Islet precursor cell (in vitro differentiated cells): Measurements from ENCODE around the gene SORCS2.

ENCODE experiments used
- DNase-seq: peaks from one replicate; pipeline ENCODE4 v3.0.0-alpha.2; 2018

SORCS2 gene

DNA sequence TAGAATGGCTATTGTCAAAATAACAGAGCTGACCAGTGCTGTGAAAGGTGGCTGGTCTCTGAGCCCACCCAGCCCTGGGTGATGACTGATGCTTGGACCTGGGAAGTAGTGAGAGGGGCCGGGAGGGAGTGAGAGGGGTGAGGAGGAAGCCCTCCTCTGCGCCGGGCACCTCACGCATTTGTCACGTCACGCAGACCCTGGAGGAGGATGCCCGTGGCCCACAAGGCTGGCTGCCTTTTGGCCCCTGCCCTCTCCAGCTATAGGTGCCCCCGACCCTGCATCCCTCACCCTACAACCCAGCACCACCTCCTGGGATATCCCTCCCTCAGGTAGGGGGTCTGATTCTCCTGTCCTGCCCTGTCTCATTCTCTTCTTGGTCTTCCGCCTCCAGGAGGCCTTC, 539.9 kb downstream of the SORCS2 start:
- DNase-seq = no peak

DNA sequence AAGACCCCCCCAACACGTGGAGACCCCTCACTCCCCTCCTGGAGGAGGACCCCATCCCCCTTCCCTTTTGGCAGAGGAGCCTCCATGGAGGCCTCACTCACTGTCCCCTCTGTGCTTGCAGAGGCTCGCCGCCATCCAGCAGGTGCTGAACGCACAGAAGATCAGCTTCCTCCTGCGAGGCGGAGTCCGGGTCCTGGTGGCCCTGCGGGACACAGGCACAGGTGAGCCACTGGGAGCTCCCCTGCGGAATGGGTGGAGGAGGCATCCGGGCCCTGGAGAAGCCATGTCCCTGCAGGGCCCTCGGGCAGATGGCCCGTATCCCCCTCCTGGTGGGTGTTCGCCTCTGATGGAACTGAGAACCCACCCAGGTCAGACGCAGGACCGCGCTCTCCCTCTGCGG, 540.9 kb downstream of the SORCS2 start:
- no peak for DNase-seq

DNA sequence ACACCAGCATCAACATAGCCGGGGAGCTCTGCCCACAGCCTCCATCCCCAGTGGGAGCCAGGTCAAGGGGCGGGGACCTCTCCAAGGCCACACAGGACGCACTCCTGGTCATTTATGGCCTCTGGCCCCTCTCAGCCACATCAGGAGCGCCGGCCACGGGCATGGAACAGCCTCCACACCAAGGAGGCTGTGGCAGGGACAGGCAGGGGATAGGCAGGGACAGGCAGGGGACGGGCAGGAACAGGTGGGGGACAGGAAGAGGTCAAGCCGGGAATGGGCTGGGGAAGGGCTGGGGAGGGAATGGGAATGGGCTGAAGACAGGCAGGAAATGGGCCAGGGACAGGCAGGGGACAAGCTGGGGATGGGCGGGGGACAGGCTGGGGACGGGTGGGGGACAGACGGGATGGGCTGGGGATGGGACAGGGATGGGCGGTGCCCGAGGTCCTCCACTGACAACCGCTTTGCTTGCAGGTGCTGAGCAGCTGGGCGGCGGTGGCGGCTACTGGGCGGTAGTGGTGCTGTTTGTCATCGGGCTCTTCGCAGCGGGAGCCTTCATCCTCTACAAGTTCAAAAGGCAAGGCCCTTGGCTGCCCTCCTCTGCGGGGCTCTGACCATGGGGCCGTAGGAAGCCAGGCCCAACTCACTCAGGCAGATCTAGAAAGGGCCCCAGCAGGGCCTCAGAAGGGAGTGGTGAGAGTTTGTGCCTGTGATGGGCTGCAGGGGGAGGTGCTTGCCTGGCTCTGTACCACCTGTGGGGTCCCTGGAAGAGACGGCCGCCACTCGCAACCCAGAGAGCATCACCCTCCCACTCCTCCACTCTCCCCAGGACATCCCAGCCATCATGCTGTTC, 541.7 kb downstream of the SORCS2 start:
- no peak for DNase-seq

DNA sequence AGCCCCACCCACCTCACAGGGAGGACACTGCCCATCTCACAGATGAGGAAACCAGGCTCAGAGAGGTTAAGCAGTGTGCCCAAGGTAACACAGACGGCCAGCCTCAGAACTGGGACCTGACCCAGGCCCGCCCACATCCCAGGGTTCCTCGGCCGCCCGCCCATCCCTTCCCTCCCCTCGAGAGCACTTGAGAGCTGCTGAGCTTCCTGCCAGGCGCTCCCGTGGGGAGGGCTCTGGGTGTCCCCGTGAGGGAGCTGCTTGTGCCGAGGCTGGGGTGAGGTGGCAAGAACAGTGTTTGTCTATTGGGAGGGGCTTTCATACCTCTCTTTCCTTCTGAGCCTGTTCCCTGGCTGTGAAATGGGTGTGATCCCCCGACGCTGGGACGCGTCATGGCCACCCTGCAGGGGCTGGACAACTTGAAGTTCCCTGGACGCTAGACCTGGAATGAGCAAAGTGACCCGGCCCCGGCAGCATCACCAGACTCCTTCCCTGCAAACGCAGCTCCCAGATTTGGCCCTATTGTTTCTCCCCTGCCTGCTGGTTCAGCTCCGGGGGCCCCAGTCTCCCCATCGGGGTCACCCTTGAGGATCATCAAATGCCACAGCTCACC, 542.4 kb downstream of the SORCS2 start:
- DNase-seq = no peak

GRCh38 chr4:7735395-7735794, 543.1 kb downstream of the SORCS2 start:
- no peak for DNase-seq

DNA sequence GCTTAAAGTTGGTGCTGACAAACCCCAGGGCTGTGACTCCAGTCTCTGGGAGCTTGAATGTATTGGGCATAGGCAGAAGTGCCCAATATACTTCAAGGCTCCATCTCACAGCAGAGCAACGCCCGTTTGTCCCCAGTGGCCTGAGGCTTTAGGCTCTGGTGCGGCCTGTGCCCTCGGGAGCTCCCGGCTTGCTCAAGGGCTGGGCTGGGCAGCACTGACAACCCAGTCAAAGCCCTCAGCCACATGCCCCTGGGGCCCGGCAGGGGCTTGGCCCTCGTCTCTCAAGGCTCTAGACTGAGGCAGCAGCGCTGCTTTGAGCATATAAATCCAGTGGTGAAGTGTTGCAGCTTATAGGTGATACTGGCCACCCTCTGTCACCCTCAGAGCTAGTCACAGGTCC, 543.6 kb downstream of the SORCS2 start:
- no peak for DNase-seq

DNA sequence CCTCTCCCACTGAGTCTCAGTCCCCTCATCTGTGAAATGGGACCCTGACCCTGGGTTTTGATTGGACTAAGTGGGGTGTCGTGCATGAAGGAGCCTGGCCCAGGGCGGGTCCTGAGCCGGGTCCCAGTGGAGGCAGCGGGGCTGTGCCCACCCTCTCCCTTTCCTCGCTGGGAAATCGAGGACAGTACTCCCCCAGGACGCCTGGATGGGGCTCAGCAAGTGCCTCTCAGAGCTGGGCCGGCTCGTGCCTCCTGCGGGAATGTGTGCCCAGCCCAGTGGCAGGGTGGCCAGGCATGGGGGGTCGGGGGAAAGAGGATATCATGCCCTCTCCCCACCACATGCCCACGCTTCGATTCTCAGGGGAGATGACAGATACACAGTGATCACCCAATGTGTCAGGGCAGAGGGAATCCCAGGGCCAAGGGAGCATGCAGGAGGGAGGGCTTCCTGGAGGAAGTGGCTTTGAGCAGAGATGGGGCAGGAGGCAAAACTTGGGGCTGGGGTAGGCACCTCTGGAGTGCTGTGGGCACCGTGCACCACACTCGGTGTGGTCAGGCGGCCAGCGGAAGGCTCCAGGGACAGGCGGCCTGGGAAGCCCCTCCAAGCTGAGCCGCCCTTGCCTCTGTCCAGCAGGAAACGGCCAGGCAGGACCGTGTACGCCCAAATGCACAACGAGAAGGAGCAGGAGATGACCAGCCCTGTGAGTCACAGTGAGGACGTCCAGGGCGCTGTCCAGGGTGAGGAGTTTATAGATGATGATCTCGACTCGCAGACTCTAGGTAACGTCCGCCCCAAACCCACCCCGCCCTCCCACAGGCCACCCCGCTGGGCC, 544.3 kb downstream of the SORCS2 start:
- peak; percentile 74 for DNase-seq

GRCh38 chr4:7737268-7737645, 544.9 kb downstream of the SORCS2 start:
- no peak for DNase-seq

- no peak for DNase-seq
Observed at GRCh38 chr4:7737752-7738457, 545.6 kb downstream of the SORCS2 start.

DNA sequence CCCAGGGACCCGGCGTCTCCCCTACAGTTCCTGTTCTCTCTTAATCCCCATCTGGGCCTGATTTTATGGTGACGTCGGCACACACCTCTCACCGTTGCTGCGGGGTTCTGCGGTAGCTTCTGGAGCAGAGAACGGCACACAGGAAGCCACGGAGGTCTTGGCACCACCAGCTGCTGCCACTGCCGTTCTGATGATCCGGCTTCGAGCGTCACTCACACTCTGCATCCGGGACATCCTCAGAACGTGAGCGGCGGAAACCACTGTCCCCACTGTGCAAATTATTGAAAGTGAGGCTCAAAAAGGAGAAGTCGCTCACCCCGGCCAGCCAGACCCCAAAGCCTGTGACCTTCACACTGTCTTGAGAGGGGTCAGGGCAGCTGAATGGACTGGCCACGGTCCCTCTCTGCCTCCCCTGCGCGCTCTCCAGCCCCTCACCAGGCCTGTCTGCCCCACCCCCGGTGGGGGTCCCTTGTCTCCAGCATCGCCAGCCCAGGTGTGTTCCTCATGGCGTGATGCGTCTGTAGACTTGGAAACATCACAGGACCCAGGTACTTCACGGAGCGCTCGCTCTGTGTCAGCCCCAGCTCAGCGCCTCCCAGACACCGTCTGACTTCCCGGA, 546.2 kb downstream of the SORCS2 start:
- no peak for DNase-seq

DNA sequence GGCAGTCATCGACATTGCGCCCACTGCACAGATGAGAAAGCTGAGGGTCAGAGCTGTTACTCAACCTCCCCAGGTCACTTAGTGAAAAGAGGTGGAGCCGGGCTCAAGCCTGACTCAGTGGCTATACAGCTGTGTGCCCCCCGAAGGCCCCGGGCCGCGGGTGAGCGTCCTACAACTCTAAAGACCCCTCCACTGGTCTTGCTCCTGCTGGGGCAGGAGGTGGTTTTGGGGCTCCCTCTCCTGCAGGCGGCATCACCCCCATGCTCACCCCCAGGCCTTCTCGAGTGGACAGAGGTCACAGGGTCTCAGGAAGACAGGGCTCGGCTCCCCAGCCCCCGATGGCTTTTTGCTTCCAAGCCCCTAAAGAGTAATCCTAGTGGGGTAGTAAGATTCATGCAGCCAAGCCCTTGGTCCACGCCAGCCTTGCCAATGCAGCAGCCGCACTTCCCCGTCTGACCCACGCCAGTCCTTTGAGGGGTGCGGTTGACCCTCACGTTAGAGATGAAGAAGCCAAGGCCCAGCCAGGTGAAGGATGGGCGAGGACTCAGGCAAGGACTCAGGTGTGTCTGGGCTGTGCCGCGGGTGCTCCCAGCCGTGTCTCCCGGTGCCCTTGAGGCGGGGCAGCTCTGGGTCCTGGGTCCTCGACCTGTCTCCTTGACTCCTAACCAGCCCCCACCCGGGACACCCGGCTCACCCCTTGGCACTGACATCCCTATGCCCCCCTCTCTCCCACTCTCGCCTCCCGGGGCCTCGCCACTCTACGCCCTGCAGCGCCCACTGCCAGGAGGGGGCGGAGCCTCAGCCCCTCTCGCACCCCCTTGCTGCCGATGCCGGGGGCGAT, 547.0 kb downstream of the SORCS2 start:
- DNase-seq = no peak

DNA sequence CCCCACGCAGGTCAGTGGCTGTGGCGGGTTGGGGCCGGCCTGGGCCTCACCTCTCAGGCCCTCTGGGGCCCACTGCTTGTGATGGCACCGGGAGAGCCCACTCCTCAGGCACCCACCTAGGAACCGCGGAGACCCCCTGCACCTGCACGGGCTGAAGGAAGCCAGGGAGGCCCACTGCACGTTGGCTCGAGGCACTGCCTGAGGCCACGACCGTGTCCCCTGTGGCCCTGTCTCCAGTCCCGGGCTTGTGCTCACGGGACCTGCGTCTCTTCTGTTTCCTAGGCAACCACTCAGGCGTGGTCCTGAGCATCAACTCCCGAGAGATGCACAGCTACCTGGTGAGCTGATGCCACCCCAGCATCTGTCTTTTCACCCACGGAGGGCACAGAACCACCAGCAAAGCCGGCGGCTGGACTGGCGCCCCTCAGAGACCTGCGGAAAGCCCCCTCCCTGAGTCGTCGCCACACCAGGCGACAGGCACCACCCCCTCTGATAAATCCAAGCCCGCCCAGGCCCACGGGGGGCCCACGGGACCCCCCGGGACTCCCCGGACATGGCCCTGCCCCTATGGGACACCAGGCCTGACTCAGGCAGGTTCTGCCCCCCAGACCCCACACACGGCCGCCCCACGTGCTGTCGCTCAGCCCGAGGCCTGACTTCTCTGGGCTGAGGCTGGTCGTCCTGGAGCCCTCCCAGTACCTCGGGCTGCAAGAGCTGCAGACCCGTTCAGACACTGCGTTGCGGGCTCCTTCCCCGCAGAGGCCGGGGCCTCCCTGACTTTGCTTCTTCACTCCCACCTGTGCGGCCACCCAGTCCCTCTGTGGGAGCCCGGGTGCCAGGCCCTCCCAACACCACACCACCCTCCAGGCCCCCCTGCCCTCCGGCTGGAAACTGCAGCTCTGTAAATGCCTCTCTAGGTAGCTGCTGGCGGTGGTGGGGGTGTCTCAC, 547.9 kb downstream of the SORCS2 start:
- no peak for DNase-seq

DNA sequence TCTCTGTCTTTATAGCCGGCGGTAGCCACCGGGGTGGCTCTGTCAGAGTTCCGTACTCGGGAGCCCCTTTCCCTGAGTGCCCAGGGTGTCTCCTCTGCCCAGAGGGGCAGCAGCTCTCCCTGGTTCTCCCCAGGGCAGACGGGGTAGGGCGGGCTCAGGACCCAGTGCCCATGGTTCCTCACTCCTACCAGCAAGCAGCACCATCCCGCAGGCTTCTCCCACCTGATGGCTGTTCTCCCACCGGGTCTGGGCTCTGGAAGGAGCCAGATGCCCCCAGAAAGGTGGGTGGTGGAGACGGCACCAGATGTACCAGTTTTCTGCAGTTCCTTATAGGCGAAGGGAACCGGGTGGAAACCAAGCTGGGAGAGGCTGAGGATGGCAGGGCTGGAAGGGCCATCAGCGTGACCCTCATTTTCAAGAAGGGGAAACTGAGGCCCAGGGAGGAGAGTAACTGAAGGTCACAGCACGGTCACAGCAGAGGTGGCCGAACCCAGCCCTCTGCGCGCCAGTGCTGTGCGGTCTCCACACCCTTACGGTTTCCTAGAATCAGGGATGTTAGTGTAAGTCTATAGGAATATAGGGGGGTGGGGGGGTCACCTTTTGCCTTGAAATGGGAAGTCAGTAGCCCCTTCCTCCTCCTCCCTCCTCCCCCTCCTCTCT, 548.7 kb downstream of the SORCS2 start:
- no peak for DNase-seq

- DNase-seq = no peak
Observed at GRCh38 chr4:7741946-7742806, 549.8 kb downstream of the SORCS2 start.

- DNase-seq = no peak
Observed at GRCh38 chr4:7742807-7743280, 550.5 kb downstream of the SORCS2 start.

GRCh38 chr4:7744142-7744804, 551.9 kb downstream of the SORCS2 start:
- DNase-seq = no peak

DNA sequence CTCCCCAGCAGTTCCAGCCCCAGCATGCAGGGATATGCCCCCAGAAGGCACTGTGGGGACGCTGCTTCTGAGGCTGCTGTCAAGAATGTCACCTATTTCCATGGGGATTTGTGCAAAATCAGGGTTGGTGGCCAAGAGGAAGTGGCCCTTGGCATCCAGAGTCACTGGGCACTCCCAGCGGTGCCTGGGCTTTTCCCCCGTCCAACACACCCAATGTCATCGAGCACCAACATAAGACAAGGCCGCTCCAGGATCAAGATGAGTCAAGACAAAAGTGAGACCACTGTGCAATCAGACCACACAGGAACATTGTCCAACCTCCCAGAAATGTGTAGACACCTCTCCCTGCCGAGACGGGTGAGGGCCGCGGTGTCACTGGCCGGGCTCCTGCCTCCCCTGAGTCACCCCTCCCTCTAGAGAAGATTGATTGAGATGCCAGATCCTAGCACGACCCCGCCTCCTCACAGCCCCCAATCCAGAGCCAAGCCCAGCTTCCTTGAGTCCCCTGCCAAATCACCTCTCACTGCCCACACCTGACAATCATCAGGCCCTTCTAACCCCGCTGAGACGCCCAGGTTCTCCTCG, 553.1 kb downstream of the SORCS2 start:
- no peak for DNase-seq
